GM19438 (cell line): Measurements from ENCODE around the gene FAM13A.

ENCODE experiments used
- ATAC-seq: cut with Tn5 transposase; IDR thresholded peaks from one replicate; pipeline ENCODE4 v1.9.1; 2021; ENCODE audit warnings: low read depth; ENCODE audit not compliant: unreplicated experiment

Gene FAM13A

GRCh38 chr4:88758264-88758663 is 298.7 kb downstream of the FAM13A start:
- no peak for ATAC-seq

DNA sequence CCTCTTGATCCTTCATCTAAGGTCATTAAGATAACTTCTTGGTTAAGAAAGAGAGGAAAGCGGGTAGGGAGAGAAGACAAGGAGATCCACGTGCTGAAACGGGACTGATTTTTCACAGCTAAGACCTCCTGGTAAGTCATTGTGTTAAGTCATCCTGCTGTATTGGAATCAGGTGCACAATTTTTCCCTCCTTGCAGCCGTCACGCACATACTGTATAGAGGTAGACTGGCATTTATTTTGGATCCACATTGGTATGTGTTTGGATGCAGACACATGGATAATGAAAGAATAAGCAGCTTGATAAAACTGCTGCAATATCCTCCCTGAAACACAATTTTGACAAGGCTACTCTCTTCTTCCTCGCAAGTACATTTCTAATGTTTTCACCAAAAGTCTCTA is 299.2 kb downstream of the FAM13A start:
- no peak for ATAC-seq

DNA sequence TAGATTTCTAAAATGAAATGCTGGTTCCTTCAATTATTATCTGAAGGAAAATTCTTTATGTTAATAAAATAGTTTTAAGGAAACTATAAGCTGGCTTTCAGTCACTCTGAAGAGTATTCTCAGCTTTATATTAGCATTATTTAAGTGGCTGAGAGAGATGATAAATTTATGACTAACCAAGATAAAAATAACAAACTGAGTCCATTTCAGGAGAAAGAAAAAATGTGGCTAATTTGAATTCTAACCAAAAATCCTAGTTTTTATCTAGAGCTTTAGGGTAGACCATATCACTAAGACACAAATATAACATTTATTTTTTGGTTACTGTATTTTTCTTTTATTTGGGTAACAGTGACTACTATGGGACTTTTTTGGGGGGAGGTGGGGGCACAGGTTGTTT is 299.9 kb downstream of the FAM13A start:
- ATAC-seq, result no peak

DNA sequence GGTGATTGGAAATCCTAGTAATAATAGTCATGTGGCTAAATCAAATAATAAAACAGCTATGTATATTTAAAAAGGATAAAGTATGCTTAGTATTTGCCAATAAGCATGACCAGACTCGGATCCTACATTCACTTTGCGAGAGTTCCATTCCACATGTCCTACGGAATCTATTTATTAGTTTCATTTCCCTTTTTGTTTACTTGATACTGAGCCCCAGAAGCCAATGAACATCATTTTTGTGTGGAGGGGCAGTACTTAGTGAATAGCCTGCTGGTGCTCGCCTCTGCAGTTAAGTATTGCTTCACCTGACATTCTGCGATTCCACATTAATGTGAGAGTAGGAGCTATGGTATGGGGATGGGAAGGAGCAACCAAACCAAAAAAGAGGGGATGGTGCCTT is 300.8 kb downstream of the FAM13A start:
- ATAC-seq, result no peak

- no peak for ATAC-seq
These were observed 301.5 kb downstream of the FAM13A start for GRCh38 chr4:88755454-88755853.

GRCh38 chr4:88754796-88755195 is 302.2 kb downstream of the FAM13A start:
- ATAC-seq, result no peak

GRCh38 chr4:88753658-88754571 is 303.1 kb downstream of the FAM13A start:
- ATAC-seq, result no peak

DNA sequence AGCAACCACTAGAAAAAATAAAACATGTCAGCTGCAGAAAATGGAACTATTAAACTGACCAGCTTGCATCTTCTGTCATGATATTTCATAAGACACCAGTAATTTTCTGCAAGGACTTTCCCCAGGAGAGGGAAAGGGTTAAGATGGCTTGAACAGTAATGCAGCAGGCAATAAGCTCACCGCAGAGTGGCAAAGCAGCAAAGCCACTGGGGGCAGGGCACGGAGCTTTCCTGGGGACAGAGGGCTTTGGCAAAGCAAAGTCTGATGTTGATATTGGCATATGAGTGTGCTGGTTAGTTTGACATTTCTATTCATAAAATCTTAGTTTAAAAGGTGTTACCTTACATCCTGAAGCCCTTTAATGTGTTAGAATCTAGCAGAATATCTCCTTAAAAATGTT is 304.2 kb downstream of the FAM13A start:
- ATAC-seq, result no peak

GRCh38 chr4:88752076-88752463 is 304.9 kb downstream of the FAM13A start:
- no peak for ATAC-seq

- ATAC-seq, result no peak
These were observed 305.5 kb downstream of the FAM13A start for GRCh38 chr4:88751258-88752075.

GRCh38 chr4:88750369-88750768 is 306.6 kb downstream of the FAM13A start:
- no peak for ATAC-seq

DNA sequence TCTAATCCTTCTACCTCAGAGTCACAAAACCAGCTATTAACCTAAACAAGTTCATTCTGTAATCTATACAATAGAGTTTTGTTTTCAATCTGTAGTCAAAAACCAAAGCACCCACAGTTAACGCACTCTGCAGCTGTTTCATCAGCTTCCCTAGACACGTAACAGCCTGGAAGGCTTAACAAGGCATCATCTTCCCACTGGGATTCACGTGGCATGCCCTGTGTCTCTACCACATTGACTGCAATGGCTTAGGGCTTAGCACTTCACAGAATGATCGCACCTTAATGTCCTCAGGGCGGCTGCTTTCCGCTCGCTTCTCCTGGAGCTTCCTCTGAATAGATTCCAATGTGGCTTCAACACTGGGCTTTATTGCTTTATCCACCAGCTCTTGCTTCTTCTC is 309.6 kb downstream of the FAM13A start:
- ATAC-seq, result no peak

DNA sequence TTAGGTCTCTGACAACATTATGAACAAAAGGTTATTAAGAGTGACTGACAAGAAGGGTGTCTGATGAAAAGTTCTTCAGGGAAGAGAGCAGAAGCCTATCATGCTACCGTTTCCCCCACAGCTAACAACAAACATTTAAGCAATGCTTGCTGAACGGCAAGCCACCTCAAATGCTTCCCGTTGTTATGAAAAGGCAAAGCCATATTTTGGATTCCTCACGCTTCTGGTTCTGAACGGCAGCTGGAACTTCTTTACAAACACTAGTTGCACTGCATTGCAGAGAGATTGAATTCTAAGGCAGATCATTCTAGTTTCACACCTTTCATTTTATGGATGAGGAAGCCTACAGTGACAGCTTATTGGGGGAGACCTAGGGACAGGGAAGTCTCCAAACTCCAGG is 310.8 kb downstream of the FAM13A start:
- ATAC-seq, result no peak

DNA sequence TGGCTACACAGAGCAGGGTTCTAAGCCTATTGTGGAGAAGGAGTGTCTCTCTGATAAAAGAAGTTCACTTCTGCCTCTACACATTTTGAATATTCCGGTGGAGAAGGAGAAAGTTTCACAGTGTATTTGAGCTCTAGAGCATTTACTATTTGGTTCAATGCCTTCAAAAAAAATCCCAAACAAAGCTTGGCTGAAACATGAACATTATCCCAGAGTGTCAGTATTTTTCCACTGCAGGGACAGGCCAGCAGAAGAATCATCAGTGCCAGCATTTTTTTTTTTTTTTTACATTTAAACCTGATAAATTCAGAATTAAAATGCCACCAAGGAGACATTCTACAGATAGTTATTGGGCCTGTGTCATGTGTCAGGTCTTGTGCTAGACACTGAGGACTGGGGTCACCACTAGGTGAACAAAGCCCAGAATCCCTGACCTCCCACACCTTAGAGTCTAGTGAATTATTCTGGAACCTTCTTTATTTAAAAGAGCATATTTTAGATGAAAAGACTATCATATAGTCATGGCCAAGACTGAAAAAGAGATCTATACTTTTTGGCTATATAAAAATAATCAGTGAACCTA is 311.3 kb downstream of the FAM13A start:
- no peak for ATAC-seq

GRCh38 chr4:88745175-88745574 is 311.8 kb downstream of the FAM13A start:
- no peak for ATAC-seq

DNA sequence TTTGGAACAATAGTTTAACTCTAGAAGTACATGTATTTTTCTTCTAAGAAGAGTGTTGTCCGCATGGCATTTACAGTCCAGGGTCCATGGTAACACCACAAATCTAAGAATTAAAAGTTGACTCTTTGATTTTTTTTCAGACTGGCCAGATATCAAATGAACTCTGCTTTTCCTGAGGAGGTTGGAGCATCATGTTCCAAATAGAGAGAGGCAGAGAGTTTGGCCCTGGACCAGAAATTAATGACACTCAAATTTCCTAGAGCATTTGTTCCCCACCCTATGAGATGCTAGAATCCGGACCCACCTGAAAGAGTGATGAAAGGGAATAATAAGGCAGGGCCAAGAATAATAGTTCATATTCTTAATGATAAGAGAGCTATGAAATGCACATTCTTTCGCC is 312.4 kb downstream of the FAM13A start:
- ATAC-seq, result no peak

DNA sequence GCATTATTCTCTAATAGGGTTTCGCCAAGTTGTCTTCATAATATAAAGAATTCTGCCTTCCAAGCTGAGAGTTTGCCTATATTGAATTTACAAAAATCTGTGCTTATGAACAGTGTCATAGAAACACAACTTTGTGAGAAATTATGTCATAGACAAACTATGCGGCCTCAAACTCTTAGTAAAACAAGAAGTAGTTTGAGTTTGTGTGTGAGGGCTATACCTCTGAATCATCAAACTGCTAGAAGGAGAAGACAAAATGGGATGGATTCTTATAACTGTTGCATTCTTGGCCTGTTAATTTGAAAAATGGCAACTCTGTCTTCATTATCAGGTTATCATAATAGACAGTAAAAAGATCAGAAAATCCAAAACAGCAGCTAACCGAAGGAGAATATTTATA is 313.3 kb downstream of the FAM13A start:
- ATAC-seq, result no peak

DNA sequence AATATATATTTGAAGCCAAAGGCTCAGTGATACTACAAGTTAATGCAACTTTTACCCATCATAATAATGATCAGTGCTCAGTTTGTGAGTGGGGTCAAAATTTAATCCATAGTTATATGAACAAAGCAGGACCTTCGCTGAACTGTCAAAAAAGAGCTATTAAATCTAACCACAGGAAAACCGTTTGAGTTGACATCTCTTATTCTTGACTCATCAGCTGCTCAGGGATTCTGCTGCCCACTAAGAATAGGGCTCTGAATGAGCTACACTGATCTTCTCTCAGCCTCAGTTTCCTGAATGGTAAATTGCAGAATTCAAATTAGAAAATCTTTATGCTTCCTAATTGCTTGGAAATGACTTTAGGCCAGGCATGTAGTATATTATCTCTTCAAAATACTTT is 314.4 kb downstream of the FAM13A start:
- no peak for ATAC-seq

DNA sequence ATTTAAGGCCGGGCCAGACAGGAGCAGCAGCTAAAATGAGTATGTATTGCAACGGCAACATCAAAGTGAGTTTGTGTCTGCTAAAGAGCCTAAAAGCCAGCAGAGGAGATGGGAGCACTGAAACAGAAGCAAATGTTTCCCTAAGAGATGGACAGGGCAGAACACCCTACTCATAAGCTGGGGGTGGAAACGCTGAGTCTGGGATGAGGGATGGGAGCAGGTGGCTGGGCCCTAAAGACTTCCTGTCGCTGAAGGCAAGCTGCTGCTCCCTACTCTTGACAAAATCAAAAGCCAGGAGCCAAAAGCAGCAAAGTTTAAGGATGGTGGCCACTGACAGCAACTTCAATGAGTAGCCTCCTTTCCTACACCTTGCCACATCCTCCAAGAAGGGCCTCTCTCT is 318.8 kb downstream of the FAM13A start:
- no peak for ATAC-seq

DNA sequence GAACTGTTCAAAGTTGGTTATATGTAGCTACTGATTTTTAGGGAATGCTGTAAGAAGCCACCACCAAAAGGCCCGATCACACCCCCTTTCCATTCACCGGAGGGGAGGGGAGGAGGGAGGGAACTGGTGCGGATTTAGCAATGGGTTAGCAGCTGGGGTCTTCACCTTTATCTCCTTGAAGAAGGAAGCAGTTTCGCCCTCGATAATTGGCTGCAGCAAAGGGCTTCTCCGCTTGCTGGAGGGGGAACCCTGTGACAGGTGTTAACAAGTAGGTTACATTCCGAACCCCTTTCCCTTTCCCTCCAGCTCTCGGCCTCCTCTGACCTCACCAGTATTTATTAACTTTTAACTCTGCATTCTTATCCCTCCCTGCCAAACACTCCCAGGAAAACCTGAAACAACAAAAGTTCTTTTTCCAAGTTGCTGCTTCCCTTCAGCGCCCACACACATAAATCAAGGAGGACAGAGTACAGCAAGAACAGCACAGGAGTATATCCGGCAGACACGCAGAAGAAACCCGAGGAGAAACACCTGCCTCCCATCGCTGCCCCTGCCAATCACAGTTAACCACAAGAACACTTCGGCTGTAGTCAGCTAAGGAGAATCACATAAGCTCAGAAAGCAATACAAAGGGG is 319.6 kb downstream of the FAM13A start:
- ATAC-seq, result no peak

- no peak for ATAC-seq
These were observed 320.7 kb downstream of the FAM13A start for GRCh38 chr4:88736264-88736663.
